ENCODE measurements around the gene YIPF7.

YIPF7 gene

GRCh38 chr4:44616621-44617020 is 34.8 kb downstream of the YIPF7 start:
- FAIRE-seq: no peak

GRCh38 chr4:44583393-44583792 is 68.0 kb downstream of the YIPF7 start:
- no peak for FAIRE-seq

- FAIRE-seq: no peak
Measured at GRCh38 chr4:44580231-44580630, 71.2 kb downstream of the YIPF7 start.

GRCh38 chr4:44578954-44579353 is 72.5 kb downstream of the YIPF7 start:
- FAIRE-seq: no peak
